ENCODE measurements around the gene RPP30.
"Not testable (repeated sequence)": the region's sequence is repeated elsewhere in the genome, so short reads cannot be mapped to it uniquely, and the experiment has no call there.

RPP30 gene

DNA sequence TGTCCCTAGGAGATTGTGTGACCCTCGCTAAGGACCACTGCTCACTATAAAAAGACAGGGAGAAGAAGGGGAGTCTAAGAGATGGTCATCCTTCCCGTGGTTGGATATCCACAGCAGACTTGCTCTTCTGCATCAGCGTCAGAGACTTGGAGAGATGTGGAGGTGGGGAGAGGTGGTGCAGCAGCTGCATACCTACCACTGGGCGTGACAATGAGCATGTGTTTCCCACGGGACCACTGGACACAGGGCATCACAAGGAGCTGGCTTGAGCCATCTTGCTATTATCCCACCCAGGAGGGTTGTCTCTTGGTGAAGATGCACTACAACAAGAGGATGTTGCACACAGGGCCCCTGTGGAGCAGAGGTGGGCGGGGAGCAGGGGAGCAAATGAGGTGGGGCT, 67.9 kb downstream of the RPP30 start:
- DNase-seq (ENCODE audit: low read depth, low spot score), result no peak

- not testable (repeated sequence) for DNase-seq (ENCODE audit: low read depth, low spot score)
Observed at GRCh38 chr10:90942980-90943379, 71.2 kb downstream of the RPP30 start.

GRCh38 chr10:90944749-90945148, 73.0 kb downstream of the RPP30 start:
- no peak for DNase-seq (ENCODE audit: low read depth, low spot score)

DNA sequence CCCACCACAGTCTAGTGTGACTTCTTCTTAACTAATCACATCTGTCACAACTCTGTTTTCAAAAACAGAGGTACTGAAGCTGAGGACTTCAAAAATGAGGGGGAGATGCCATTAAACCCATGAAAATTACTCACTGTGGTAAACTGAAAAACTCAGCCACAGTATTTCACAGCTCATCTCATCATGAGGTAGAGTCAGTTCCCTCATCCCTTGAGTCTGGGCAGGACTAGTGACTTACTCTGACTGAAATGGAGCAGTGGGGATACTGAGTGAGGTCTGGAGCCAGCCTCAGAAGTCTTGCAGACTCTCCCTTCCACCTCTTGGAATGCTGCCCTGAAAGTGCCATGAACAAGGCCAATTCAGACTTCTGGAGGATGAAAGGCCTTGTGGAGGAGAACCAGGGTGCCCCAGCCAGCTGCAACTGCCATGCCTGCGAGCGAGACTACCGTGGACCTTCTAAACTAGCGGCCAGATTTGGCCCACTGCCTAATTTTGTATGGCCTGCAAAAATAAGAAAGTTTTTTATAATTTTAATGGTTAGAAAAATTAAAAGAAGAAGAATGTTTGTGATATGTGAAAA, 73.8 kb downstream of the RPP30 start:
- no peak for DNase-seq (ENCODE audit: low read depth, low spot score)

DNA sequence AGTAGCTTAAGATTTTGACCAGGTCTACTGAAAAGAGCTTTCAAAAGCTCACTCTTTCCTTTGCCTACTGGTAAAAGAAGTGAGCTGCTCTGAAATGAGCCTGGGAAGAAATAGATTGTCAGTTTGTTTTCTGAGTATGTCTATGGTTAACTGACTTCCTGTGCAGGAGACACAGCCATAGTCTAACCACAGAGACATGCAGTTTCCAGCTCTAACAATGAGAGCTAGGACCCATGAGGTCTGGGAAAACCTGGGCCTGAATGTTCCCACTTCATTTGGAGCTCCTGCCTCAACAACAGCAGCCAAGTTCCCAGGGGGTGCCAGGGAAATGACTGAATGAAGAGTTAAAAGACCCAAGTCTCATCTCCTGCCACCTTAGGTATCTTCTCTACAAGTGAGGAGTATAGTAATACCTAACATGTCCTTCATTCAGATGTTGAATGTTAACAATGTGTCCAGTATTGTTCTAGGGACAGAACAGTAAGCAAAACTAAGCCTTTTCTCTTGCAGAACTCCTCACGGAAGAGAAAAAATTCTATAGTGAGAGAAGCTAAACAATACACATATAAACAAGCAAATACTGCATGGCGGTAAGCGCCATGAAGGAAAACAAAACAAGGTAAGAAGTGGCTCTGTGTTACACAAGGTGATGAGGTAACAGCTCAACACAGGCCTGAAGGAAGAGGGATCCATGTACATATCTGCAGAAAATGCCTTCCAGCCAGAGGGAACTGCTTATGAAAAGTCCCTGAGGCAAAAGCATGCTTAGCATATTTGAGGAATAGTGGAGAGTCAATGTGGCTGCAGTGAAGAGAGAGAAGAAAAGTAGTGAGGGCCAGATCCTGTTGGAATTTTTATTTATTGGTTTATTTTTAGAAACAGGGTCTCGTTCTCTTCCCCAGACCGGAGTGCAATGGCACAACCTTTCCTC, 75.5 kb downstream of the RPP30 start:
- no peak for DNase-seq (ENCODE audit: low read depth, low spot score)
